Stimulated activated CD4-positive, alpha-beta T cell treated with anti-CD3 and anti-CD28 coated beads, TNF-alpha, amount 100 ng/mL, for 4 hours (primary cell): ENCODE measurements around the gene SNX13.
"Not testable (repeated sequence)": the region's sequence is repeated elsewhere in the genome, so short reads cannot be mapped to it uniquely, and the experiment has no call there.

ENCODE experiments used
- DNase-seq, 3 experiments: peaks; one replicate each; pipeline ENCODE4 v3.0.0-alpha.2; 2020; ENCODE audit warnings: low read depth in 3 of 3

Gene SNX13

GRCh38 chr7:17845197-17845547 is 95.1 kb downstream of the SNX13 start:
- DNase-seq: no peak

DNA sequence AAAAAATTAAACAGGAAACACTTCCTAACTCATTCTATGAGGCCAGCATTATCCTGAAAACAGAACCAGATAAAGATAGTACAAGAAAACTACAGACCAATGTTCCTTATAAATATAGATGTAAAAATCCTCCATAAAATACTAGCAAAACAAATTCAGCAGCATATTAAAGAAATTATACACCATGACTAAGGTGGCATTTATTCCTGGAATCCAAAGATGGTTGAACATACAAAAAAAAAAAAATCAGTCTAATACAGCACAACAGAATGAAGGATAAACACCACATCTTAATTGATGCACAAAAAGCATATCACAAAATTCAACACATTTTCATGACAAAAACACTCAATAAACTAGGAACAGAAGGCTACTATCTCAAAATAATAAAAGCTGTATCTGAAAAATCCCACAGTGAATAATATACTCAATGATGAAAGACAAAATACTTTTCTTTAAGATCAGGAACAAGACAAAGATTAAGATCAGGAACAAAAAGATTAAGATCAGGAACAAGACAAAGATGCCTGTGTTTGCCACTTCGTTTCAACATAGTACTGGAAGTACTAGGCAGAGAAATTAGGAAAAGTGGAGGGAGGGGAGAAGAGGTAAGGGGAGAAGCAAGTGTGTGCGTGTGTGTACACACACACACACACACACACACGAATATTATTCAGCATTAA is 95.6 kb downstream of the SNX13 start:
- DNase-seq: no peak

DNA sequence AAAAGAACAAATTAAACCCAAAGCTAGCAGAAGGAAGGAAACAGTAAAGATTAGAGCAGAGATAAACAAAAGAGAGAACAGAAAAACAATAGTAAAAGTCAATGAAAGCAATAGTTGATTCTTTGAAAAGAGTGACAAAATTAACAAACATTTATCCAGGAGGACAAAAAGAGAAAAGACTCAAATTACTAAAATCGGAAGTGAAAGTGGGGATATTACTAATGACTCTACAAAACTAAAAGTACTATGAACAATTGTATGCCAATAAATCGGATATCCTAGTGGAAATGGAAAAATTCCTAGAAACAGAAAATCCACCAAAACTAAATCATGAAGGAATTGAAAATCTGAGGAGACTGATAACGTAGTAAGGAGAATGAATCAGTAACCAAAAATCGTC is 96.3 kb downstream of the SNX13 start:
- no peak for DNase-seq

DNA sequence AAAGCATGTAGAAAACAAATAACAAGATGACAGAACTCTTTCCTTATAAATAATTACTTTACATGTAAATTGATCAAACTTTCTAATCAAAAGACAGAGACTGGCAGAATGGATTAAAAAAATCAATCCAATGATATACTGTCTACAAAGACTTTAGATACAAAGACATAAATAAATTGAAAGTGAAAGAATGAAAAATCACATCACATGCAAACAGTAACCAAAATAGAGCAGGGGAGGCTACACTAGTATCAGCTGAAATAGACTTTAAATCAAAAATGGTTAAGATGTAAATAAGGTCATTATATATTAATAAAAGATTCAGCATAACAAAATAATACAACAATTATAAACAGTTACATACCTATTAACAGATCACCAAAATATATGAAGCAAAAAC is 97.3 kb downstream of the SNX13 start:
- no peak for DNase-seq

GRCh38 chr7:17832820-17833355 is 107.4 kb downstream of the SNX13 start:
- no peak for DNase-seq

DNA sequence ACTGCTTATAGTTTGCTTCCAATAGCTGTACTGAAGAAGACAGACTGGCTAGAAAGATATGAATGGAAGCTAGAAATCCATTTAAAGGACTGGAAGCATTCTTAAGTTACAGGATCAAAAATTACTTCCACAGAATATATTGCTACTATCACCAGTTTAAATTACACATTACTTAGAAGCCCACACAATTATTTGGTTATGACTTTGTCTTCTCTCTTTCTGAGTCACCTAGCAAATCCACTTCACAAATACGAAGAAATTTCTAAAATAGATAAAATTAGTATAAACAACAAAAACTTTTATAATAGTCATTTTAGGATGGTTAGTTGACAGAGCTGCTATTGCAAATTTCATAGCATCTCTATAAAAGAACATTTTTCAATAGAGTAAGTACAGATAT is 108.1 kb downstream of the SNX13 start:
- no peak for DNase-seq

- no peak for DNase-seq
Measured at GRCh38 chr7:17830206-17830605, 110.1 kb downstream of the SNX13 start.

- no peak for DNase-seq
Measured at GRCh38 chr7:17829001-17829400, 111.3 kb downstream of the SNX13 start.

DNA sequence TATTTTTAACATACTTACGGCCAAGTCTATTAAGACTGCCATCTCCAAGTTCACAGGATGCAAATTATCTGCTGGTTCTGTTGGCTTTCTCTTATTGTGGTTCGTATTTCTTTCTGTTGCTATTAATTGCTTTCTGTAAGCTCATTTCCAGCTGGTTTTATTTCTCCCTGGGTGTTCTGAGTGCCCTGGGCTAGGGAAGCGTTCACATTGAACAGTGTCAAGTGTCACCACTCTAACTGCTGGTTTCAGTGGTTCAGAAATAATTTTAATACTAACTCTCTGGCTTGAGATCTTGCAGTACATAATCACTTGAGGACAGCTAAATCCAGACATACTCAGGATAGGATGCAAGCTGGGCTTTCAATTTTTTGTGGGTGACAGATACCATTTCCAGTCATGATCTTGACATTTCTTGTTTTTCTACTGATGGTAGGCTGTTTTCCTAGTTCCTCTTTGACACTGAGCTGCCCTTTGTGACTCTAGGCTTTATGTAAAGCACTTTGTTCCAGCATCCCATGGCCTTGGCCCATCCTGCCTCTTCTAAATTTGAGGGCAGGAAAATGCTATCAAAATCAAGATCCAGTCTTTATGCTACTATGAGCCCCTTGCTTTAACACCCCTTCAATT is 117.6 kb downstream of the SNX13 start:
- no peak for DNase-seq

GRCh38 chr7:17816903-17817302 is 123.4 kb downstream of the SNX13 start:
- DNase-seq: no peak

DNA sequence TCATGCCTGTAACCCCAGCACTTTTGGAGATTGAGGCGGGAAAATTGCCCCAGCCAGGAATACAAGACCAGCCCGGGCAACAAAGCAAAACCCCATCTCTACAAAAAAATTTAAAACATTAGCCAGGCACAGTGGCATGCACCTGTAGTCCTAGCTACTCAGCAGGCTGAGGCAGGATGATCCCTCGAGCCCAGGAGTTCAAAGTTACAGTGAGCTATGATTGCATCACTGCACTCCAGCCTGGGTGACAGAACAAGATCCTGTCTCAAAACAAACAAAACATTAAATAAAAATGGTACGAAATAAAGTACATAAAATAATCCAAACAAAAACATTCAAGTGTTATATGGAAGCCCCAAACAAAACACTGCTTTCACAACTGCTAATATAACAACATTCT is 125.0 kb downstream of the SNX13 start:
- no peak for DNase-seq

- no peak for DNase-seq
Measured at GRCh38 chr7:17814058-17814457, 126.2 kb downstream of the SNX13 start.

GRCh38 chr7:17809215-17809614 is 131.1 kb downstream of the SNX13 start:
- not testable (repeated sequence) for DNase-seq

- no peak for DNase-seq
Measured at GRCh38 chr7:17807242-17807641, 133.1 kb downstream of the SNX13 start.

GRCh38 chr7:17806631-17807030 is 133.7 kb downstream of the SNX13 start:
- DNase-seq: no peak

GRCh38 chr7:17802056-17802455 is 138.2 kb downstream of the SNX13 start:
- DNase-seq: no peak

DNA sequence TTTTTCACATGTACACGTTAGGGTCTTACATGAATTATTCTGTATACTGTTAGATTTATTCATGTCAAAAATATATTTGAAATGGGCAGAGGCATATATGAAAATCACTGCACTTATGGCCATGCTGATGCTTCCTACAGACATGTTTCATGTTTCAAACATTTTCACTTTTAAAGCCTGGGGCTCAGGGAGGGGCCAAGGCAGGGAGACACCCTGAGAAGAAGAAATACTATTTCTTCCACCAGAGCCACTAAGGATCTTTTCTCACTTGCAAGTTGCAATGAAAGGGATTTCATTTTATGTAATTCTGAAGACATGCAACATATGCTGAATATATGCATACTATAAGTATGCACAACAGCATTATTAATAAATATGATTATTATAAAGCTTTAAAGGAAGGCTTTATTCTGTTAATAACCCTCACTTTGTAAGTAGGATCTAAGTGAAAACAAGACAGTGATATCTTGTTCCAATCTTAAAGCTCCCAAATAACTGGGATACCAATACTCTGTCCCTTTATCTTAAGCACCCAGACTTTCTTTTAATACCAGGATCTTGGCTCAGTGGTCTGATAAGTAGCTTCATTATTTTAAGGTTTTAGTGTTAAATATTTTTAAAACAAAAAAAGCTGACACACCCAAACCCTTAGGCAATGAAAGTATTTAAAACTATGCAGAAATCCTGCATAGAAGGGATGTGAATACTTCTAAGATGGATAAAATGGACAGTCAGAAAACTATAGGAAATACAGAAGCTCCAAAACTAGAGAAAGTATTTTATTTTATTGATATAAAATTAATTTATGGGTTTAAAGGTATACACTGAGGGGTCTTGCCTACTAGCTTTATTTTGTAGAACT is 148.0 kb downstream of the SNX13 start:
- no peak for DNase-seq

DNA sequence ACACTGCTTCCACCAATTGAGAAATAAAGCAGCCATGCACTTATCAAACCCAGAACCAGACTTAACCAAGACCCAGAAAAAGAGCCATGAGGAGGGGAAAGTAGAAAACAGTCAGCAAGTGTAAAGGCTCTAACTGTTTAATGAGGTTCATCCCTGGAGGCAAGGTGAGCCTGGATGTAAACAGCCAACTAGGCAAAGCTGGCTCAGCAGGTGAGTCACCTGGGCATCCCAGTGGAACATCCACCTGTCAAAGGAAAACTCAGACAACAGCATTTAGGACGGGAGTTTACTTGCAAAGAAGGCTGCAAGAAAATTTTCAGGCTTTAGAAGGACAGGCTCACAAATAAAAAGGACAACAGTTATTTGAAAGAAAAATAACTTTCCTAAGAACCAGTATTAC is 153.0 kb downstream of the SNX13 start:
- no peak for DNase-seq

GRCh38 chr7:17786314-17786852 is 153.9 kb downstream of the SNX13 start:
- no peak for DNase-seq

GRCh38 chr7:17782216-17782549 is 158.1 kb downstream of the SNX13 start:
- no peak for DNase-seq

DNA sequence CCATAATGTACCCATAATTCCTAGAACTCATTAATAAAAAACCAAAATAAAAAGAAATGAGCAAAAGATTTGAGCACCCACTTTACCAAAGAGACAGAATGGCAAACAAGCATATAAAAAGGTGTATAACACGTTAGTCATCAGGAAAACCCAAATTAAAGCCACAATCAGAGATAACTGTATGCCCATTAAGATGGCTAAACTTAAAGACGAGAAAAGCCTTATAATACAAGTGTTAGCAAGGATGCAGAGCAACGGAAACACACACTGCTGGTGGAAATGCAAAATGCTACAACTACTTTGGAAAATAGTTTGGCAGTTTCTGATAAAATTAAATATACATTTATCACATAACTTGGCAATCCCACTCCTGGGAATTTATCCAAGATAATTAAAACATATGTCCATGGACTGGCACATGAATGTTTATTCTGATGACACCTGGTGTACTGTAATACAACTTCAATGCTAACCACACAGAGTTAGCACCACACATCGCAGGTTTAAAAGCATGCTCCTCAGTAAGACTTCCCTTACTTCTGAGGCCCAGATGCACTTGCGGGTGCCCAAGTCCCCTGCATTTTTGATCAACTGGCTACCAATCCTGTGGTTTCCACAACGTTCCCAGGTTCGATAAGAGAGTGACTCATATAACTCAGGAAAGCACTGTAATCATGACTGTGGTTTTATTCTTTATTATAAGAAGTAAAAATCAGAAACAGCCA is 158.6 kb downstream of the SNX13 start:
- DNase-seq: no peak

DNA sequence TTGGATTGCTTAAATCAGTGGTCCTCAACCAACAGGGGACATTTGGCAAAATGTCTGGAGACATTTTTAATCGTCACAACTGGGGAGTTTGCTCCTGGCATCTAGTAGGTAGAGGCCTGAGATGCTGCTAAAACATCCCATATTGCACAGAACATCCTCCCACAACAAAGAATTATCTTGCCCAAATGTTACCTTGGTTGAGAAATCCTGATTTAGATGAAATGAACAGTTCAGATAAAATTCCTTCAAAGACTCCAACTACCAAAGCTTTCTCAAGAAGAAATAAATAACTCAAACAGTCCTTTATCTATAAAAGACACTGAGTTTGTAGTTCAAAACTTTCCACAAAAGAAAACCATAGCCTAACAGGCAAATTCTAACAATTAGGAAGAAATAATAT is 160.9 kb downstream of the SNX13 start:
- DNase-seq: no peak
